Activated T-helper 2 cell treated with anti-CD3 and anti-CD28 coated beads, Interferon-gamma antibody, Interleukin-2, Interleukin-4, amounts not matched to agents 10 μg/mL and 5 μg/mL and 100 μg/mL, durations not matched to agents 14 hours and 24 hours and 36 hours (primary cell): ENCODE measurements around the gene SSNA1. TPM values are rescaled to one million over a fixed set of nuclear protein-coding genes. Genes with fewer than 3 reads are reported as not detected.

Source experiments
- DNase-seq: peaks from one replicate; pipeline ENCODE4 v3.0.0; 2021; ENCODE audit warnings: low spot score
- H3K27ac Mint-ChIP-seq: one replicate; pipeline ENCODE4 v1.8.0; 2021; ENCODE audit warnings: mixed read lengths
- H3K27me3 Mint-ChIP-seq: one replicate; pipeline ENCODE4 v1.8.0; 2021; ENCODE audit warnings: low read depth, mixed read lengths
- H3K36me3 Mint-ChIP-seq: one replicate; pipeline ENCODE4 v1.8.0; 2021; ENCODE audit warnings: low read depth, mixed read lengths
- H3K4me1 Mint-ChIP-seq: one replicate; pipeline ENCODE4 v1.8.0; 2021; ENCODE audit warnings: low read depth, mixed read lengths
- H3K4me3 Mint-ChIP-seq: one replicate; pipeline ENCODE4 v1.8.0; 2021; ENCODE audit warnings: low read depth, mild to moderate bottlenecking, moderate library complexity, mixed read lengths
- H3K9me3 Mint-ChIP-seq: one replicate; pipeline ENCODE4 v1.8.0; 2021; ENCODE audit warnings: mixed read lengths
- intact Hi-C: fragments of 100-400 bp; cut with micrococcal nuclease; formaldehyde crosslinking; loops from one replicate; pipeline ENCODE4 v1.15.1; 2023
- total RNA-seq: library from RNA; stranded (reverse); gene quantifications from 2 replicates; pipeline ENCODE4 v1.2.3, GENCODE V29; 2022

Gene SSNA1, protein sequence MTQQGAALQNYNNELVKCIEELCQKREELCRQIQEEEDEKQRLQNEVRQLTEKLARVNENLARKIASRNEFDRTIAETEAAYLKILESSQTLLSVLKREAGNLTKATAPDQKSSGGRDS
- 91.6 and 91.8 TPM in 2 replicates for total RNA-seq

DNA sequence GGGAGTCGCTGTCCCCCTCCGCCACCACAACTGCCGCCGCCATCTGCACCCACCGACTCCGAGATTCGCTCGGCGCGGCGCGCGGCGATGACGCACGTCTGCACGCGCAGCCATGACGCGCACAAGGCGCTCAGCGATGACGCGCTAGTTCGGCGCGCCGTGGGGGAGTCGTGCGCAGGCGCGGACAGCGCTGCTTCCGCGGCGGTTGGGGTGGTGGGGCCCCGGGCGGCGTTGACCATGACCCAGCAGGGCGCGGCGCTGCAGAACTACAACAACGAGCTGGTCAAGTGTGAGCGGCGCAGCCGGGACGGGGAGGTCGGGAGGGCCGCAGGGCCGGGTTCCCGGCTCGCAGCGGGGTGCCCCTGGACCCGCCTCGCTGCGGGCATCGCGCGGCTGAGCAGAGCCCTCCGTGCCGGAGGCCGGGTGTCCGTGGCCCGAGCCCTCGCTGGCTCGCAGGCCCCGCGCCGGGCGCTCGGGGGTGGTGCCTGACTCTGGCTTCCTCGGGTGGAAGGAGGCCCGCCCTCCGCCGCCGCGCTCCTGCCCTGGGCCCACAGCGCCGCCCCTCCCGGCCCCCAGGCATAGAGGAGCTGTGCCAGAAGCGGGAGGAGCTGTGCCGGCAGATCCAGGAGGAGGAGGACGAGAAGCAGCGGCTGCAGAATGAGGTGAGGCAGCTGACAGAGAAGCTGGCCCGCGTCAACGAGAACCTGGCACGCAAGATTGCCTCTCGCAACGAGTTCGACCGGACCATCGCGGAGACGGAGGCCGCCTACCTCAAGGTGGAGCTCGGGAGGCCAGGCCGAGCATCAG is at the start of gene SSNA1, which contains the start of gene ANAPC2:
Gene SSNA1, plus strand, starts transcription at position 187 of the 807 bp plus-strand sequence. Its CDS starts 51 bp downstream, at position 238.
Gene ANAPC2, minus strand, starts transcription at position 71 of the 807 bp plus-strand sequence. Its CDS starts 28 bp downstream, at position 43.
- Mint-ChIP-seq H3K27me3 (no peaks in the 10 kb centered on the region), H3K27ac (peak within 1 kb of the TSS; percentile 89), H3K36me3 (peaks cover 31% of the 10 kb centered on the region), H3K4me3 (peak within 1 kb of the TSS; percentile 94), H3K9me3 (no peaks in the 10 kb centered on the region), H3K4me1 (peaks cover 25% of the 10 kb centered on the region)
- peak; percentile 93 for DNase-seq
- intact Hi-C loops: loop anchor here (1.0 to 5.0 kb wide), 4 partner anchors 12 to 49 kb away; partner anchors contain the start of genes NDOR1, TMEM203 and TPRN

DNA sequence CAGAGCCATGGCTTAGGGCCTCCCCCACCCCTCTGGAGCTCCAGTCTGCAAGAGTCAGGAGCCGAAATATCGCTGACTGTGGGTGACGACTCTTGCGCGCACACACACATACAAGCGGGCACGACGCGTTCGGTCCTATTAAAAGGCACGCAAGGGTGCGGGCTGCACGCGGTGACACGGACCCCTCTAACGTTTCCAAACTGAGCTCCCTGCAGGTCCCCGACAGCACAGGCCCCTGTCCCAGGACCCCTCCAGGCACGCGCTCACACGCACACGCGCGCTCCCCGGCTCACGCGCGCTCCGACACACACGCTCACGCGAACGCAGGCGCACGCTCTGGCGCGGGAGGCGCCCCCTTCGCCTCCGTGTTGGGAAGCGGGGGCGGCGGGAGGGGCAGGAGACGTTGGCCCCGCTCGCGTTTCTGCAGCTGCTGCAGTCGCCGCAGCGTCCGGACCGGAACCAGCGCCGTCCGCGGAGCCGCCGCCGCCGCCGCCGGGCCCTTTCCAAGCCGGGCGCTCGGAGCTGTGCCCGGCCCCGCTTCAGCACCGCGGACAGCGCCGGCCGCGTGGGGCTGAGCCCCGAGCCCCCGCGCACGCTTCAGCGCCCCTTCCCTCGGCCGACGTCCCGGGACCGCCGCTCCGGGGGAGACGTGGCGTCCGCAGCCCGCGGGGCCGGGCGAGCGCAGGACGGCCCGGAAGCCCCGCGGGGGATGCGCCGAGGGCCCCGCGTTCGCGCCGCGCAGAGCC is 49.6 kb upstream of the SSNA1 start, which contains the start of gene GRIN1:
Gene GRIN1, plus strand, starts transcription at position 433 of the 746 bp plus-strand sequence. CDS start 333 bp downstream, outside the sequence.
- Mint-ChIP-seq H3K36me3 (no peaks in the 10 kb centered on the region), H3K4me1 (no peaks in the 10 kb centered on the region), H3K27me3 (peaks cover 42% of the 10 kb centered on the region), H3K4me3 (no peak within 1 kb of the TSS), H3K27ac (no peak within 1 kb of the TSS), H3K9me3 (no peaks in the 10 kb centered on the region)
- intact Hi-C loops: no loop called here
- DNase-seq: peak; percentile 44

DNA sequence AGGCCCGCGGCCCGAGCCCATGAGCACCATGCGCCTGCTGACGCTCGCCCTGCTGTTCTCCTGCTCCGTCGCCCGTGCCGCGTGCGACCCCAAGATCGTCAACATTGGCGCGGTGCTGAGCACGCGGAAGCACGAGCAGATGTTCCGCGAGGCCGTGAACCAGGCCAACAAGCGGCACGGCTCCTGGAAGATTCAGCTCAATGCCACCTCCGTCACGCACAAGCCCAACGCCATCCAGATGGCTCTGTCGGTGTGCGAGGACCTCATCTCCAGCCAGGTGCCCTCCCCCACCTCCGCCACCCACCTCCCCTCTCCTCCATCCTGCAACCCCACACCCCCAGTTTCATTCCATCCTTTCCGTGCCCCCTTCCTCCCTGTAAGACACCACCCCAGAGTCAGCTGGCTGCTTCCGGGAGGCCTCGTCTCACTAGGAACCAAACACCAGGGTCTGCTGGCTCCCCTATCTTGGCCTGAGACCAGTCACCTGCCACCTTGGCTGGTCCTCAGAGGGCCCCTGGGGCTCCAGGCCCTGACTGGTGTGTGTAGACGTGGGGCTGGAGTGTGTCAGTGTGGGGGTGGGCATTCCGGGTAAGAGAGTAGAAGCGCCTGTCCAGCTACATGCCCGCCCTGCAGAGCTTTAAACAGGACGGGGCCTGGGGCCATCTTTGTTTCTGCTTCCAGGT is 48.9 kb upstream of the SSNA1 start:
- no peaks in the 10 kb centered on the region for H3K36me3 Mint-ChIP-seq

DNA sequence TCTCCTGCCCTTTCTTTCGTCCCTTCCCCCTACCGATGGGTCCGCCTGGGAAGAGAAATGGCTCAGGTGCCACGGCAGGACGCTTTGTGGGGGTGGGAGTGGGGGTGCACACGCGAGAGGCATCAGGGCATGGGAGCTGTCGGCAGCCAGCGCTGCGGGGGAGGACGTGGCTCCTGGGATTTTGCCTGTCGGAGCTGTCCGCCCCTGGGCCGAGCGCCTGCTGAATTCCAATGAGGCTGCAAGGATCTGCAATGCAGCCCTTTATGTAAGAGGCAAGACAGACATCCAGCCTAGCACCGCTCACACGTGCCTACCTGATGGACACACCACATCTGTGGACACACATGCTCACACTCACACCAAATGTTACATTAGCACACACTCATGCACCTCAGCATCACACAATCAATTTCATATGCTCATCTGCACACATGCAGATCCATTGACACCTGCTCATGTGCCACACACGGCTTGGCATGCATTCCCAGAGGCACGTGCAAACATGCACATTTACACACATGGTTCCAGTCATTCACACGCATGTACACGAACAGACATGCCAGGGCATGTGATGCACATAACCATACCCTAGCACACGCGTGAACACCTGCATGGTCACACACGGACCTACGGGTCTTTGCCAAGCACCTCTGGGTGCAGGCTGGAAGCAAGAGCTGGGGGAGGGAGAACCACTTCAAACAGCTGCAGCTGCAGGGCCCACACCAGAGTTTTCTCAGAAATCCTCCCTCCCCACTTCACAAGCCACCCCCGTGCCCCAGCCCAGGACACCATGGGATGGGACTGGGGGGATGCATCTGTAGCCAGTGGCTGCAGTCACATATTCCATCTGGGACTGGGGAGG is 48.1 kb upstream of the SSNA1 start:
- no peak overlapping the region for H3K27ac Mint-ChIP-seq
- no peaks in the 10 kb centered on the region for H3K4me1 Mint-ChIP-seq
- H3K27me3 Mint-ChIP-seq: peaks cover 41% of the 10 kb centered on the region
- H3K9me3 Mint-ChIP-seq: no peaks in the 10 kb centered on the region
- no peaks in the 10 kb centered on the region for H3K36me3 Mint-ChIP-seq
- DNase-seq: no peak
- intact Hi-C loops: no loop called here
- H3K4me3 Mint-ChIP-seq: no peak overlapping the region

More for the DNA sequence above, 48.9 kb upstream of the SSNA1 start:
- Mint-ChIP-seq H3K4me1 (no peaks in the 10 kb centered on the region), H3K9me3 (no peaks in the 10 kb centered on the region), H3K4me3 (no peak overlapping the region), H3K27ac (no peak overlapping the region), H3K27me3 (peaks cover 42% of the 10 kb centered on the region)
- no peak for DNase-seq
- intact Hi-C loops: no loop called here

DNA sequence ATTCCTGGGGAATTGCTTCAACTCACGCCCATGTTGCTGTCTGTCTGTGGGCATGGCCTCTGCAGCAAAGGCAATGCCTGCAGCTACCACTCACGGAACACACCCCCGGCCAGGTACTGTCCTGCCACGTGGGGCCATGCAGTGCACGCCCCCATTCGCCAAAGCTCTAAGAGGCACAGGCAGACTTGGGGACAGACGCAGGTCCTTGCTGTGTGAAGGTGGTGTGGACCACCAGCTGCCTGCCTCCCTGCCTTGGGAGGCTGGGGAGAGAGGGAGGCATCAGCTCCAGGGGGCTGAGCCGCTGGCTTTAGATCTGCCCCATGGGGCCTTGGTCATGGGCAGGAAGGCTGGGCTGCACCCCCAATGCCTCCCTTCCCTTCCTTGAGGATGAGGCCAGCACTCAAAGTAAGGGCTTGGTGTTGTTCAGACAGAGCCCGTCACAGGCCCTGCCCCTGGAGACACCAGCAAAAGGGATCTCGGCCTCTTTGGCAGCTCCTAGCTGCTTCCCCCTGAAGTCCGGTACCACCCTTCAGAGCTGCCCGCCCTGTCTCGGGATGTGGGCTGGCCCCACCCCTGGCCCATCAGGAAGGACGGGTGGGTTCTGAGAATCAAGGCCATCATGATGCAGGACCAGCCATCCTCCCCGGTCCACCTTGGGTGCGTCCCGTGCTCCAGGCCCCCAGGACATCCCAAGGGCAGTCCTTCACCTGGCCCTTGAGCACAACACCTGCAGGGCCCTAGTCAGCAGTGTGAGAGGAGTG is 47.2 kb upstream of the SSNA1 start:
- Mint-ChIP-seq H3K4me3 (no peak overlapping the region), H3K27me3 (peaks cover 36% of the 10 kb centered on the region), H3K4me1 (no peaks in the 10 kb centered on the region), H3K27ac (no peak overlapping the region), H3K9me3 (no peaks in the 10 kb centered on the region), H3K36me3 (no peaks in the 10 kb centered on the region)
- no peak for DNase-seq
- intact Hi-C loops: no loop called here

DNA sequence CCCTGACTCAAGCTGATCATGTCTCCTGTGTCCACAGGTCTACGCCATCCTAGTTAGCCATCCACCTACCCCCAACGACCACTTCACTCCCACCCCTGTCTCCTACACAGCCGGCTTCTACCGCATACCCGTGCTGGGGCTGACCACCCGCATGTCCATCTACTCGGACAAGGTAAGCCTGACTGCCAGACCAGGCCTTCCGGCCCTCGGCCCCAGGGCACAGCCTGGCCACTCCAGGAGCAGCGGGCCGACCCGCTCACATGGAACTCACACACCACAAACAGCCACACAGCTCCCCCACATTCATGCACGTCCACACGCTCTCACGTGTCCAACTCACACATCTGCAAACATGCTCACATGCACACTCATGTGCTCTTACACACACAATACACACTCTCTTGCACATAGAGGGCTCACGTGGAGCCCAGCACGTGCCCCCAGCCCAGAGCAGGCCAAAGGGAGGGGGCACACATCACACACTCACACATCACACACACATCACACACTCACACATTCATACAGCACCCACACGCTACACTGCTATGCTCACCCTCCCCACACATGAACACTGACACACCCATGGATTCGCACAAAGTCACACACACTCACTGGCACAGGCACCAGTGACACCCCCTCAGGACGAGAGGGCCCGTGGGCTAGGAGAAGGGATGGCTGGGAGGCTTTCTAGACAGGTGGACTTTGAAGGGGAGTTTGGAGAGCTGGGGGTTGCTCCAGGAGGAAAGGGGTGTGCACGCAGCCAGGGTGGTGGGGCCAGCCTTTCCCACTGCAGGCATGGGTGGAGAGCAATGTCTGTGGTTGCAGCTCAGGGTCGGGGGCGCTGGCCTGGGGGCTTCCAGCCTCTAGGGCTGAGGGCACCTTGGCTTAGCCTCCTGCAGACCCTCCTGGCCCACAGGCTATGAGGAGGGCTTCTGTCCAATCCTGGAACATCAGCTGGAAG is 46.2 kb upstream of the SSNA1 start:
- intact Hi-C loops: no loop called here
- no peaks in the 10 kb centered on the region for H3K9me3 Mint-ChIP-seq
- no peaks in the 10 kb centered on the region for H3K4me1 Mint-ChIP-seq
- no peaks in the 10 kb centered on the region for H3K36me3 Mint-ChIP-seq
- H3K27me3 Mint-ChIP-seq: peaks cover 30% of the 10 kb centered on the region
- H3K27ac Mint-ChIP-seq: no peak overlapping the region
- DNase-seq: no peak
- H3K4me3 Mint-ChIP-seq: no peak overlapping the region

DNA sequence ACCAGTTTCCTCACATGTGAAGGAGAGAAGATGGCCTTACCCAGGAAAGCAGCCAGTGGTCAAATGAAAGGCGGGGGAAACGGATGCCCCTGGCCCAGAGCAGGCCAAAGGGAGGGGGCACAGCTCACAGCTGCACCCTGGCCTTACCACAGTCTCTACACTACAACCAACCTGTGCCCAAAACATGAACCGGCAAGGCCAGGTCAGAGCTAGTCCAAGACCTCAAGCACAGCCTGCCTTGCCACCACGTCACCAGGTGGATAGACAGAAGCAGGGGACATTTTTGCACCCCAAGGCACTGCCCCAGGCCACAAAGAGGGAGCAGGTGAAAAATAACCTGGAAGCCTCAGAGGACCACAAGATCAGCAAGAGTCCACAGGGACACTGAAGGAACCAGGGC is 45.0 kb upstream of the SSNA1 start:
- Mint-ChIP-seq H3K4me1 (no peaks in the 10 kb centered on the region), H3K27ac (no peak overlapping the region), H3K27me3 (peaks cover 22% of the 10 kb centered on the region), H3K9me3 (no peaks in the 10 kb centered on the region), H3K4me3 (no peak overlapping the region), H3K36me3 (no peaks in the 10 kb centered on the region)
- intact Hi-C loops: no loop called here
- DNase-seq: no peak

DNA sequence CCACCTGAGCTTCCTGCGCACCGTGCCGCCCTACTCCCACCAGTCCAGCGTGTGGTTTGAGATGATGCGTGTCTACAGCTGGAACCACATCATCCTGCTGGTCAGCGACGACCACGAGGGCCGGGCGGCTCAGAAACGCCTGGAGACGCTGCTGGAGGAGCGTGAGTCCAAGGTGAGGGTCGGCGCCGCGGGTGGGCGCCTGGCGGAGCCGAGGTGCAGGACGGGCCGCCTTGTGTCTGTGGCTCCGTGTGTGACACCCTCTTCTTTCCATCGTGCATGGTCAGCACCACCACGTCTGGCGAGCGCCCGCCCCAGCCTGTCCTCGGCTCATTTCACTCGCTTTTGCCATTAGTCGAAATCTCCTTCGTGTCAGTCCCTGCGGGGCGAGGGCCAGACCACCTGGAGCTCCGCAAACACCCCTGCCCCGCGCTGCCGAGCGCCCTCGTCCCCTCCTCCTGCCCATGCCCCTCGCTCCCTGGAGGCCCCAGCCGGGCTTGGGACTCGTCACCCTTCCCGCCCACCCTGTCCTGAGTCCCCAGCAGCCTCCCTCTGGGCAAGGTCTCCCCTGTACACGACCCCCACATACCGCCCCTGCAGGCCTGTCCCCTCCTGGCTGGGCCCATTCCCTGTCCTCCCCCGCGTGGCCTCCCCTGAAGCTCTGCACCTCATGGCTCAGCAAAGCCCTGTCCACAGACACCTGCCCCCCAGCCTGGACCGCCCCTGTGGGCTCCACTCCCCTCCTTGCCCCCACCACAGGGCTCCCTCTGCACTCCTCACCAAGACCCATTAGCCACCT is 42.5 kb upstream of the SSNA1 start:
- H3K4me3 Mint-ChIP-seq: no peak overlapping the region
- intact Hi-C loops: no loop called here
- H3K9me3 Mint-ChIP-seq: no peaks in the 10 kb centered on the region
- no peak overlapping the region for H3K27ac Mint-ChIP-seq
- peaks cover 6% of the 10 kb centered on the region for H3K27me3 Mint-ChIP-seq
- no peak for DNase-seq
- H3K36me3 Mint-ChIP-seq: no peaks in the 10 kb centered on the region
- H3K4me1 Mint-ChIP-seq: peaks cover under 1% of the 10 kb centered on the region

DNA sequence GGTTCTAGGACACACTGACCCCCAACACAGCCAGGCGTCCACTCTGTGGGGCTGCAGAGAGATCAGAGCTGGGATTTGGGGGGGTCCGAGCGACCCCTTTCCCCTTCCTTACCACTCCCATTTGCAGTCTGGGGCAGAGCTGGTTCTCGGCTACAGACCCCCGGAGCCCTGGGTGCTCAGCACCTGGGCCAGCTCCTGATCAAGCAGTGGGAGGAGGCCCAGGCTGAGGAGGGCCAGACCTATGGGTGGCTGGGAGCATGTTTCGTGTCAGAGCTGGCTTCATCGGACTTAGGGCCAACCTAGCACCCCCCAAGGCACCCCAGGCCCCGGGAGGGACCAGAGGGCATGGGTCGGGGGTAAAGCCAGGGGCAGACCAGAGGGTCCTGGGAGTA is 42.0 kb upstream of the SSNA1 start:
- no peak for DNase-seq
- peaks cover 4% of the 10 kb centered on the region for H3K4me1 Mint-ChIP-seq
- no peak overlapping the region for H3K4me3 Mint-ChIP-seq
- H3K27ac Mint-ChIP-seq: no peak overlapping the region
- no peaks in the 10 kb centered on the region for H3K9me3 Mint-ChIP-seq
- no peaks in the 10 kb centered on the region for H3K36me3 Mint-ChIP-seq
- H3K27me3 Mint-ChIP-seq: peaks cover 6% of the 10 kb centered on the region
- intact Hi-C loops: no loop called here
